Thyroid gland (tissue), 4 donors: ENCODE results near the gene ZSCAN23.

Source experiments
- CTCF ChIP-seq, 6 experiments: fragments of 200-600 bp in 3 of 6; fragments of 450-650 bp in 3 of 6; sonication (generic) in 3 of 6; IDR thresholded peaks; one replicate each; pipeline ENCODE4 v1.5.1; 2016 to 2019; ENCODE audit warnings: antibody characterized with exemption in 6 of 6, mild to moderate bottlenecking in 2 of 6, inconsistent platforms in 1 of 6, moderate library complexity in 1 of 6
- POLR2A ChIP-seq, 2 donors: fragments of 450-650 bp; IDR thresholded peaks; one replicate each; pipeline ENCODE4 v1.6.1; 2017; ENCODE audit warnings: antibody characterized with exemption in 2 of 2, mild to moderate bottlenecking in 2 of 2, moderate library complexity in 1 of 2

- no peak for TF ChIP-seq CTCF (IDR thresholded peaks at IDR 0.05)
- no peak for TF ChIP-seq POLR2A (IDR thresholded peaks at IDR 0.05)
Measured at GRCh38 chr6:28433119-28433518, 10.2 kb downstream of the ZSCAN23 start.
